ENCODE measurements around the gene EML6. TPM values are rescaled to one million over a fixed set of nuclear protein-coding genes. Genes with fewer than 3 reads are reported as not detected.

Gene EML6
- total RNA-seq, 1 donor from 2014 or later = 0.90 TPM

DNA sequence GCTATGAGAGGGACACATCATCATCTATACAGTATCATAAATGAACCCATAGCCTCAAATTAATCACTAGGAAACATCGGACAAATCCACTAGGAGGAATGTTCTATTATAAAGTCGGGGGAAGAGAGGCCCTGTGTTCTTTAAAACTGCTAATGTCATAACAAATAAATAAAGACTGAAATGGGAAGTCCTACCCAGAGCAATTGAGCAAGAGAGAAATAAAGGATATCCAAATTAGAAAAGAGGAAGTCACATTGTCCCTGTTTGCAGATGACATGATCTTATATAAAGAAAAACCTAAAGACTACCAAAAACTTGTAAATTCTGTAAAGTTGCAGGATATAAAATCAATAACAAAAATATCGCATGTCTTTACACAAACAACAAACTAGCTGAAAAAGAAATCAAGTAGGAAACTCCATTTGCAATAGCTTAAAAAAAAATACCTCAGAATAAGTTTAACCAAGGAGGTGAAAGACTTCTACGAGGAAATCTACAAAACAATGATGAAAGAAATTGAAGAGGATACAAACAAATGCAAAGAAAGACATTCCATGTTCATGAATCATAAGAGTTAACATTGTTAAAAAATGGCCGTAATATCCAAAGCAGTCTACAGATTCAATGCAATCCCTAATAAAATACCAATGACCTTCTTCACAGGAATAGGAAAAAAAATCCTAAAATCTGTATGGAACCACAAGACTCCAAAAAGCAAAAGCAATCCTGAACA, 296.2 kb downstream of the EML6 start:
- Mint-ChIP-seq H3K36me3 (ENCODE audit: low read depth, unreplicated experiment) (peaks cover 4% of the 10 kb centered on the region), H3K27me3 (ENCODE audit: unreplicated experiment) (no peaks in the 10 kb centered on the region), H3K4me1 (ENCODE audit: unreplicated experiment) (peaks cover 31% of the 10 kb centered on the region), H3K9me3 (ENCODE audit: unreplicated experiment) (no peaks in the 10 kb centered on the region), H3K27ac (ENCODE audit: unreplicated experiment) (peak overlapping the region; percentile 70), H3K4me3 (ENCODE audit: unreplicated experiment) (no peak overlapping the region)
- TF ChIP-seq, protein P1, sequence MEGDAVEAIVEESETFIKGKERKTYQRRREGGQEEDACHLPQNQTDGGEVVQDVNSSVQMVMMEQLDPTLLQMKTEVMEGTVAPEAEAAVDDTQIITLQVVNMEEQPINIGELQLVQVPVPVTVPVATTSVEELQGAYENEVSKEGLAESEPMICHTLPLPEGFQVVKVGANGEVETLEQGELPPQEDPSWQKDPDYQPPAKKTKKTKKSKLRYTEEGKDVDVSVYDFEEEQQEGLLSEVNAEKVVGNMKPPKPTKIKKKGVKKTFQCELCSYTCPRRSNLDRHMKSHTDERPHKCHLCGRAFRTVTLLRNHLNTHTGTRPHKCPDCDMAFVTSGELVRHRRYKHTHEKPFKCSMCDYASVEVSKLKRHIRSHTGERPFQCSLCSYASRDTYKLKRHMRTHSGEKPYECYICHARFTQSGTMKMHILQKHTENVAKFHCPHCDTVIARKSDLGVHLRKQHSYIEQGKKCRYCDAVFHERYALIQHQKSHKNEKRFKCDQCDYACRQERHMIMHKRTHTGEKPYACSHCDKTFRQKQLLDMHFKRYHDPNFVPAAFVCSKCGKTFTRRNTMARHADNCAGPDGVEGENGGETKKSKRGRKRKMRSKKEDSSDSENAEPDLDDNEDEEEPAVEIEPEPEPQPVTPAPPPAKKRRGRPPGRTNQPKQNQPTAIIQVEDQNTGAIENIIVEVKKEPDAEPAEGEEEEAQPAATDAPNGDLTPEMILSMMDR (IDR thresholded peaks at IDR 0.05; ENCODE audit: unreplicated experiment) = no peak
- no peak for DNase-seq (ENCODE audit: low spot score)
